Lower lobe of right lung (tissue), 2 donors: ENCODE measurements around the gene MBNL1. TPM values are rescaled to one million over a fixed set of nuclear protein-coding genes. Genes with fewer than 3 reads are reported as not detected.
A peak's percentile ranks its signal among the peaks of the same experiment; 100 is the strongest.

ENCODE experiments used
- ATAC-seq, 2 donors: fragments of 200-7000 bp; cut with Tn5 transposase; one replicate each; pipeline ENCODE4 v1.9.1; 2020 to 2022; ENCODE audit warnings: mild to moderate bottlenecking in 2 of 2, moderate library complexity in 2 of 2
- DNase-seq: peaks from one replicate; pipeline ENCODE4 v3.0.0-alpha.2; 2020
- H3K27ac ChIP-seq: fragments of 200-600 bp; one replicate; pipeline ENCODE4 v1.8.0; 2022
- H3K27me3 ChIP-seq: fragments of 200-600 bp; one replicate; pipeline ENCODE4 v1.8.0; 2022; ENCODE audit warnings: low read depth
- H3K36me3 ChIP-seq: fragments of 200-600 bp; one replicate; pipeline ENCODE4 v1.8.0; 2022; ENCODE audit warnings: mild to moderate bottlenecking
- H3K4me1 ChIP-seq: fragments of 200-600 bp; one replicate; pipeline ENCODE4 v1.8.0; 2022
- H3K4me3 ChIP-seq: fragments of 200-600 bp; one replicate; pipeline ENCODE4 v1.8.0; 2022; ENCODE audit warnings: mild to moderate bottlenecking
- H3K9me3 ChIP-seq: fragments of 200-600 bp; one replicate; pipeline ENCODE4 v1.8.0; 2022
- intact Hi-C: fragments of 100-400 bp; cut with DNase I; formaldehyde crosslinking; loops from one replicate; pipeline ENCODE4 v1.11.0; 2022
- total RNA-seq: library from RNA; stranded (reverse); fragmentation: NEBNext Ultra II Directional; extraction: Animal tissue kit (Norgen Biotek cat#: 25700); gene quantifications from one replicate; pipeline ENCODE4 v1.2.1, GENCODE V29; 2021
- TF ChIP-seq, protein P1 (sequence below): fragments of 200-600 bp; IDR thresholded peaks from one replicate; pipeline ENCODE4 v1.8.0; 2022; ENCODE audit warnings: antibody characterized with exemption, mild to moderate bottlenecking
- donor health status: DM: no; HTN: yes; CAD: no; lungs with severe emphysema.

Gene MBNL1
- total RNA-seq, 1 donor from 2014 or later: 235 TPM

DNA sequence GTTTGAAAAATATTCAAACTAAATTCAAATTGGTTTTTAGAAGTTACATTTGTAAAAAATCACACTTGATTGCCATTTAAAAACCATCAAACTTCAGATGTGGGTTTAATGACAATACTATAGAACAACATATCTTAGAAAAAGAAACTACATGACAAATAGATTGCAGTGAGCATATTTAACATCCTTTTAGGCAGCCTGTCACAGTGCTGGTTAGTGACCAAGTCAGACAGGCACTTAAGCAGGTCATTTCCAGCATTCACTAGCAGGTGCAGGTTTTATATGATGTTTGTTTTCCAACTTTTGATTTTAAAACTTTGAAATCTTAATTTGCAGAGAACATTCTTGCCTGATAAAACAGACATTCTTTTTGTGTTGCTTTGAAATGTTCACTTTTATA is 115.7 kb downstream of the MBNL1 start:
- H3K4me1 ChIP-seq: peaks cover 93% of the 10 kb centered on the region
- peak overlapping the region; percentile 13 for H3K27ac ChIP-seq
- no peaks in the 10 kb centered on the region for H3K27me3 ChIP-seq
- TF ChIP-seq, protein P1, sequence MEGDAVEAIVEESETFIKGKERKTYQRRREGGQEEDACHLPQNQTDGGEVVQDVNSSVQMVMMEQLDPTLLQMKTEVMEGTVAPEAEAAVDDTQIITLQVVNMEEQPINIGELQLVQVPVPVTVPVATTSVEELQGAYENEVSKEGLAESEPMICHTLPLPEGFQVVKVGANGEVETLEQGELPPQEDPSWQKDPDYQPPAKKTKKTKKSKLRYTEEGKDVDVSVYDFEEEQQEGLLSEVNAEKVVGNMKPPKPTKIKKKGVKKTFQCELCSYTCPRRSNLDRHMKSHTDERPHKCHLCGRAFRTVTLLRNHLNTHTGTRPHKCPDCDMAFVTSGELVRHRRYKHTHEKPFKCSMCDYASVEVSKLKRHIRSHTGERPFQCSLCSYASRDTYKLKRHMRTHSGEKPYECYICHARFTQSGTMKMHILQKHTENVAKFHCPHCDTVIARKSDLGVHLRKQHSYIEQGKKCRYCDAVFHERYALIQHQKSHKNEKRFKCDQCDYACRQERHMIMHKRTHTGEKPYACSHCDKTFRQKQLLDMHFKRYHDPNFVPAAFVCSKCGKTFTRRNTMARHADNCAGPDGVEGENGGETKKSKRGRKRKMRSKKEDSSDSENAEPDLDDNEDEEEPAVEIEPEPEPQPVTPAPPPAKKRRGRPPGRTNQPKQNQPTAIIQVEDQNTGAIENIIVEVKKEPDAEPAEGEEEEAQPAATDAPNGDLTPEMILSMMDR: no peak
- DNase-seq: no peak
- no peaks in the 10 kb centered on the region for H3K9me3 ChIP-seq
- no peak overlapping the region for H3K4me3 ChIP-seq
- no peak for ATAC-seq
- intact Hi-C loops: no loop called here
- H3K36me3 ChIP-seq: no peaks in the 10 kb centered on the region

DNA sequence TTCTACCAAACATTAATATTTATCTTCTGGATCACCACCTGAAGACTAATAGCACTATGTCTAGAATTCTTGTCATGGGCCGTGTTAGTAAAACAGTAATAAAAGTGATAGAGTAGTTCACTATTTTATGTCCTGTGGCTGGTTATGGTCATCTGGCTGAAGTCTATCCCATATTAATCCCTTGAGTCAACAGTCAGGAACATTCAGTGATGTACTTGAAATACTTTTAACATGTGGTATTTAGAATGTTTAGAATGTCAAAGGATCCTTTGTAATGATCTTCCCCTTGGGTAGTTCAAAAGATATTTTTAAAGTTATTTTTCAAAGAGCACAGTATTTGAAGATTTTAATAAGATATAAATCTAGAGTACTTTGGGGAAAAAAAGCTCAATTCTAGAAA is 117.0 kb downstream of the MBNL1 start:
- peaks cover 86% of the 10 kb centered on the region for H3K4me1 ChIP-seq
- H3K4me3 ChIP-seq: no peak overlapping the region
- H3K36me3 ChIP-seq: no peaks in the 10 kb centered on the region
- TF ChIP-seq, protein P1: no peak
- H3K27me3 ChIP-seq: no peaks in the 10 kb centered on the region
- ATAC-seq (peak in 1 of 2 donors; percentile 49), DNase-seq (no peak)
- intact Hi-C loops: no loop called here
- H3K9me3 ChIP-seq: no peaks in the 10 kb centered on the region
- no peak overlapping the region for H3K27ac ChIP-seq

DNA sequence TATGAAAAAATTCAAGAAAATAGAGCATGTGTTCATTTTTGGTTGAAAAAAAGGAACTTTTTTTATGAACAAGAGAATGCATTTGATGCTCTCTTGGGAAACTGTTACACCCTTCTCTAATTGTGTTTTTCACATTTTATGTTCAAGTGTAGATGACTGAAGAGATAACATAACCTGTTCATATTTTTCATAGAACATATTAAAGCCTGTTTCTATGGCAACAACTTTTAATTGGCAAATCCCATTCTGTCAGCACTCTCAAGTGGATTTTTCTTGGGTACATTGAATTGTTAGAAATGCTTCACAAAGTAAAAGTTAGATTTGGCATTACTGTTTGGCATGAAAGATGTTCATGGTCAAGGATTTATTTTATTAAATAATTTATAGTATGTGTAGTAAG is 117.5 kb downstream of the MBNL1 start:
- TF ChIP-seq, protein P1: no peak
- Histone ChIP-seq H3K4me1 (peaks cover 86% of the 10 kb centered on the region), H3K4me3 (no peak overlapping the region), H3K27ac (no peak overlapping the region), H3K36me3 (no peaks in the 10 kb centered on the region), H3K9me3 (no peaks in the 10 kb centered on the region), H3K27me3 (no peaks in the 10 kb centered on the region)
- intact Hi-C loops: no loop called here
- ATAC-seq (no peak), DNase-seq (no peak)

DNA sequence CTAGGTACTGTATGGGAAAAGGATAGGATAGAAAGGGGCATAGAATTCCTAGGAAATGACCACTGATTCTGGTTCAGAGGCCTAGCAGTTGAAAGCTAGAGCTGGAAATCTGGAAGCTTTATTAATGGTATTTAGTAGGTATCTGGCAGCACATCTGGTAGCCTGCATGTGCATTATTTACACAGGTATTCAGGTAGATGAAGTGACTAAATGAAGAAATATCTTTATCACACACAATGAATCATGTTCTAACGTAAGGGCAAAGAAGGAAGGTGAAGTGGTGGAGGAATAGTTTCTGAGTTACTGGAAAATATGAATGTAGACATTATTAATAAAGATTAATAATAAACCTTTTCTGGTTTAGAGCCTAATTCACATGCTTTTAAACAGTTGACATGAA is 119.9 kb downstream of the MBNL1 start:
- DNase-seq (no peak), ATAC-seq (peak in 1 of 2 donors; percentile 51)
- Histone ChIP-seq H3K4me1 (peaks cover 88% of the 10 kb centered on the region), H3K36me3 (no peaks in the 10 kb centered on the region), H3K27me3 (no peaks in the 10 kb centered on the region), H3K9me3 (no peaks in the 10 kb centered on the region), H3K27ac (no peak overlapping the region), H3K4me3 (no peak overlapping the region)
- intact Hi-C loops: no loop called here
- TF ChIP-seq, protein P1: no peak

DNA sequence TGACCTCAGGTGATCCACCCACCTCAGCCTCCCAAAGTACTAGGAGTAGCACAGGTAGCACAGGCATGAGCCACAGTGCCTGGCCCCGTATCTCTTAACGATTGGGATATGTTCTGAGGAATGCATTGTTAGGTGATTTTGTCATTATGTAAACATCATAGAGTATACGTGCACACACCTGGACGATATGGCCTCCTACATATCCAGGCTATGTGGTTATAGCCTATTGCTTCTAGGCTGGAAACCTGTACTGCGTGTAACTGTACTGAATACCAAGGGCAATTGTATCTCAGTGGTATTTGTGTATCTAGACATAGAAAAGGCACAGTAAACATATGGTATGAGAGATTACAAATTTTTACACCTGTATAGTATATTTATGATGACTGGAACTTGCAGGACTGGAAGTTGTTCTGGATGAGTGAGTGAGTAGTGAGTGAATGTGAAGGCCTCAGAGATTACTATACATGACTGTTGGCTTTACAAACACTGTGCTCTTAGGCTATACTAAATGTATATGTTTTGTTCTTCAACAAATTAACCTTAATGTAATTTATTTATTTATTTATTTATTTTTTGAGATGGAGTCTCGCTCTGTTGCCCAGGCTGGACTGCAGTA is 120.7 kb downstream of the MBNL1 start:
- no peak overlapping the region for H3K27ac ChIP-seq
- H3K9me3 ChIP-seq: no peaks in the 10 kb centered on the region
- H3K4me3 ChIP-seq: no peak overlapping the region
- ATAC-seq: peak in 1 of 2 donors; percentile 2
- H3K4me1 ChIP-seq: peaks cover 88% of the 10 kb centered on the region
- DNase-seq: no peak
- no peaks in the 10 kb centered on the region for H3K36me3 ChIP-seq
- intact Hi-C loops: no loop called here
- TF ChIP-seq, protein P1: no peak
- H3K27me3 ChIP-seq: no peaks in the 10 kb centered on the region
